ENCODE results near the gene SMU1.
A peak's percentile ranks its signal among the peaks of the same experiment; 100 is the strongest.
"Not testable (repeated sequence)": the region's sequence is repeated elsewhere in the genome, so short reads cannot be mapped to it uniquely, and the experiment has no call there.

SMU1 gene

DNA sequence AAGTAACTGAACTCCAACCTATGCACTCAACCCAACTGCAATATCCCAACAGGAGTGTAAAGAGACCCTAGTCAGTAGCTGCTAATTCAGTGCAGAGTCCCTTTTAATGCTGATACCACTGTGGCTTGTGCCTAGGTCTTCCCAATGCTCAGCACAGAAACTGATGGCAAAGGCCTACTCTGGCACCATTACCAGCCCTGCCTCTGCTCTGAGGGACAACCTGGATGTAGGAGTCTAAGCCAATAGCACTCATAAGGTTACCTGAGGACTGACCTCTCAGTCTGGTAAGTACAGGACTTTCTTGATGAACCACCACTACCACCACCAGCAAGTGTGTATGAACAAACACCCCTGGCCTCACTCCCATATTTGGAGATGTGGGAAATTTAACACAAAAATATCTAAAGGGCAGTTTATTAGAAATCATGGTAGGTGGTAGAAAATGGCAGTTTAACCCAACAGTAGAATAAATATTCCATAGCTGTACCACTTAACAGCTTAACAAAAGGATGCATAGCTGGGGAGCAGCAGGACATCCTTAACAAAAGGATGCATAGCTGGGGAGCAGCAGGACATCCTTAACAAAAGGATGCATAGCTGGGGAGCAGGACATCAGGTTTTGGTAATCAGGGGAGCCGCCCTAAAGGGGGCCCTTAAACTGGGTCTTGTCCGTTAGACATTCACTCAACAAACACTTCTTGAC, 62.4 kb downstream of the SMU1 start:
- H3K27ac ChIP-seq, result no peak overlapping the region
- no peak for TF ChIP-seq ZFX (IDR thresholded peaks at IDR 0.05; ENCODE audit: borderline replicate concordance)
- TF ChIP-seq, protein P1, sequence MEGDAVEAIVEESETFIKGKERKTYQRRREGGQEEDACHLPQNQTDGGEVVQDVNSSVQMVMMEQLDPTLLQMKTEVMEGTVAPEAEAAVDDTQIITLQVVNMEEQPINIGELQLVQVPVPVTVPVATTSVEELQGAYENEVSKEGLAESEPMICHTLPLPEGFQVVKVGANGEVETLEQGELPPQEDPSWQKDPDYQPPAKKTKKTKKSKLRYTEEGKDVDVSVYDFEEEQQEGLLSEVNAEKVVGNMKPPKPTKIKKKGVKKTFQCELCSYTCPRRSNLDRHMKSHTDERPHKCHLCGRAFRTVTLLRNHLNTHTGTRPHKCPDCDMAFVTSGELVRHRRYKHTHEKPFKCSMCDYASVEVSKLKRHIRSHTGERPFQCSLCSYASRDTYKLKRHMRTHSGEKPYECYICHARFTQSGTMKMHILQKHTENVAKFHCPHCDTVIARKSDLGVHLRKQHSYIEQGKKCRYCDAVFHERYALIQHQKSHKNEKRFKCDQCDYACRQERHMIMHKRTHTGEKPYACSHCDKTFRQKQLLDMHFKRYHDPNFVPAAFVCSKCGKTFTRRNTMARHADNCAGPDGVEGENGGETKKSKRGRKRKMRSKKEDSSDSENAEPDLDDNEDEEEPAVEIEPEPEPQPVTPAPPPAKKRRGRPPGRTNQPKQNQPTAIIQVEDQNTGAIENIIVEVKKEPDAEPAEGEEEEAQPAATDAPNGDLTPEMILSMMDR (IDR thresholded peaks at IDR 0.05), result no peak

DNA sequence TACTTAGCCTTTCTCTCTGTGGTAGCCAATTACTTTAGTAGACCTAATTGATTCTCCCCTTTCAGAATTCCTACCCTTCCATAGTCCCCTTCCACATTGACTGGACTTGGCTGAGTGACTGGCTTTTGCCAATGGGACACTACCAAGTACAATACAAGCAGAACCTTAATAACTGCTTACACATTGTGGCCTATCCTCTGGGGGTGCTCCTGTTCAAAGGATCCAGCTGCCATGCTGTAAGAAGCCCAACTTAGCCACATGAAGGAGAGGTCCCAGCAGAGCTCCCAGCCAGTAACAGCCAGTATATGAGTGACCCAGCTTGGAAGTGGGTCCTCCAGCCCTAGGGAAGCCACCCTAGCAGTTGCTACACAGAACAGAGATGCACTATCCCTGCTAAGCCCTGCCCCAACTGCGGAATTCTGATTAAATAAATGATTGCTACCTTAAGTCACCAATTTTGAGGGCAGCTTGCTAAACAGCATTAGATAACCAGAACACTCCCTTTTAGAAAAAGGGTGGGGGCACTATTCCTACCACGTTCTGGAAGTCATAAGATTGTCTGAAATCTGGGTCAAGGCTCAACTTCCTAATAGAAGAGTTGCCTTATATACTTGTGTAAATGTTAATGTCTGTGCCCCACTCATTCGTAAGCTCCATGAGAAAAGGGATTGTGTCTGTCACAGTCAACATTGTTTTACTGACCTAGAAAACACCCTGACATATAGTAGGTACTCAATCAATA, 64.0 kb downstream of the SMU1 start:
- TF ChIP-seq, protein P1 (IDR thresholded peaks at IDR 0.05), result no peak
- no peak for TF ChIP-seq ZFX (IDR thresholded peaks at IDR 0.05; ENCODE audit: borderline replicate concordance)
- no peak overlapping the region for H3K27ac ChIP-seq

DNA sequence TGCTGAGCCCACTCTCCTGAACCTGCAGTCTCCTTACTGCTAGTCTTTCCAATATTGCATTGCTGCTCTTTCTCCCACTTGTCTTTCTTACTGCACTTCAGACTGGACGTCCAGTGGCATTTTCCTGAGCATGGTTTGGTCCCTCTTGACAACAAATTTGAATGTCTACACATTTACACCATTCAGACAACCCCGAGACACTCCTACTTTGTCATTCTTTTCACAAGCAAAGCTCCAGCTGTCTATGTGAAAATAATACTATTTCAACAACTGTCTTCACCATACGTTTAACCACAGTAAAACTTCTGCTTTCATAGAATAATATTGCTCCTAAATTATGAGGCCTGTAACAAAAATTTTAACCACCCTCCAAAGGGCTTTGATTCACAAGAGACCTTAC, 64.6 kb downstream of the SMU1 start:
- TF ChIP-seq, protein P1 (IDR thresholded peaks at IDR 0.05), result no peak
- no peak for TF ChIP-seq ZFX (IDR thresholded peaks at IDR 0.05; ENCODE audit: borderline replicate concordance)
- no peak overlapping the region for H3K27ac ChIP-seq

DNA sequence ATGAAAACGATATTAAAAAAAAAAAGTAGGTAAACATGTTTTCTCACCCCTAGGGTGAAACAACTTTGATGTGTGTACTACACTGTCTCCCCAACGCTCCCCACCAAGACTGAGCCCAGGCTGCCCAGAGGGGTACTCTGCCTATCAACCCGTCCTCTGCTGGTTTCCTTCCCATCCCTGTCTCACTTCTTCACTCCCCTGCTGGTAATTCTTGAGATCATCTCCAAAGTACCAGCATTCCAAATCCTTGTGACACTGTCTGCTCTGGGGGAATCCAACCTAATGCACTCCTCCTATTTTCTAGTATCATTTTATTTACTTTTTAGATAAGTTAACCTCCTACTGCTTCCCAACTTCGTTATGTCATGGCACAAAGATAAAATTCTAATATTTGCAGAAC, 68.7 kb downstream of the SMU1 start:
- H3K27ac ChIP-seq, result no peak overlapping the region
- no peak for TF ChIP-seq ZFX (IDR thresholded peaks at IDR 0.05; ENCODE audit: borderline replicate concordance)
- TF ChIP-seq, protein P1 (IDR thresholded peaks at IDR 0.05), result no peak

DNA sequence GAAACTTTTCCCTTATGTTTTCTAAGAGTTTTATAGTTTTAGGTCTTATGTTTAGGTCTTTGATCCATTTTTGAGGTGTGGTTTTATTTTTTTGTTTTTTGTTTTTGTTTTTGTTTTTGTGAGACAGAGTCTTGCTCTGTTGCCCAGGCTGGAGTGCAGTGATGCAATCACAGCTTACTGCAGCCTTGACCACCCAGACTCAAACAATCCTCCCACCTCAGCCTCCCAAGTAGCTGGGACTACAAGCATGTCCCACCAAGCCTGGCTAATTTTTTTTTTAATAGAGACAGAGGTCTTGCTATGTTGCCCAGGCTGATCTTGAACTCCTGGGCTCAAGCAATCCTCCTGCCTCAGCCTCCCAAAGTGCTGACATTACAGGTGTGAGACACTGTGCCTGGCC, 71.1 kb downstream of the SMU1 start:
- not testable (repeated sequence) for H3K27ac ChIP-seq

DNA sequence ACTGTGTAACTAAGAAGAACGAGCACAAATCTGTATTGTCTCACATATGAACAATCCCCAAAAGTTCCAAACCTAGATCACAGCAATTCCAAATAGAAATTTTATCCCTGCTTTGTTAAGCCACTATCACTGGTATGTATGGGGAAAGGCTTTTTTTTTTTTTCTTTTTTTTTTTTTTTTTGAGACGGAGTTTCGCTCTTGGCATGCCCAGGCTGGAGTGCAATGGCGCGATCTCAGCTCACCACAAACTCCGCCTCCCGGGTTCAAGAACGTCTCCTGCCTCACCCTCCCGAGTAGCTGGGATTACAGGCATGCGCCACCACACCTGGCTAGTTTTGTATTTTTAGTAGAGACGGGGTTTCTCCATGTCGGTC, 75.8 kb downstream of the SMU1 start:
- H3K27ac ChIP-seq, result peak overlapping the region; percentile 88

DNA sequence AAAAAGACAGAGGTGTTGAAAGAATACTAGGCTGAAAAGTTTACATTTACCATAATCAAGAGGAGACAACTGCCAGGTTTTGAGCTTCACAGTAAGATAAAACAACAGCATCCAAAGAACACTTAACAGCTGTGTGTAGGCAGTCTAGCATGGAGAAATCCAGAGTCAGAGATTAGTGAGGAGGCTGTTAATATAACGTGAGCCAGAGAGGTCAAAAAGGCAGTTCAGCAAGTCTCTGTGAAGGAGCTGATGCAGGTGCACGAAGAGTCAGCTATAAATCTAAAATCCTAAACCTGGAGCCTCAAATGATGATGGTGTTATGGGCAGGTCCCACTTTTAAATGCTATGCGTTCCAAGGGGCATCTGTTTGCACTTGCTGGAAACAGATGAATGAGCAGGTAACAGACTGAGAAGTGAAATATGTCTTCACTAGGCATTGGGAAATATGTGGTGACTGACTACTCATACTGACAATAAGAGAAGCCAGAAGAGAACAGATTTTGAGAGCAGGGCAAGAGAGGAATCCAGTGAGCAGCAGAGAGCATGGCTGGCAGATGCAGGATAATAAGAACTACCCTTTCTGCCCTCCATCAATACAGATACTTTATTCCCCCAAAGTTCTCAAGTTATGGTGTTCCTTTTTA, 83.8 kb downstream of the SMU1 start:
- no peak for TF ChIP-seq ZFX (IDR thresholded peaks at IDR 0.05; ENCODE audit: borderline replicate concordance)
- TF ChIP-seq, protein P1 (IDR thresholded peaks at IDR 0.05), result no peak
- no peak overlapping the region for H3K27ac ChIP-seq

DNA sequence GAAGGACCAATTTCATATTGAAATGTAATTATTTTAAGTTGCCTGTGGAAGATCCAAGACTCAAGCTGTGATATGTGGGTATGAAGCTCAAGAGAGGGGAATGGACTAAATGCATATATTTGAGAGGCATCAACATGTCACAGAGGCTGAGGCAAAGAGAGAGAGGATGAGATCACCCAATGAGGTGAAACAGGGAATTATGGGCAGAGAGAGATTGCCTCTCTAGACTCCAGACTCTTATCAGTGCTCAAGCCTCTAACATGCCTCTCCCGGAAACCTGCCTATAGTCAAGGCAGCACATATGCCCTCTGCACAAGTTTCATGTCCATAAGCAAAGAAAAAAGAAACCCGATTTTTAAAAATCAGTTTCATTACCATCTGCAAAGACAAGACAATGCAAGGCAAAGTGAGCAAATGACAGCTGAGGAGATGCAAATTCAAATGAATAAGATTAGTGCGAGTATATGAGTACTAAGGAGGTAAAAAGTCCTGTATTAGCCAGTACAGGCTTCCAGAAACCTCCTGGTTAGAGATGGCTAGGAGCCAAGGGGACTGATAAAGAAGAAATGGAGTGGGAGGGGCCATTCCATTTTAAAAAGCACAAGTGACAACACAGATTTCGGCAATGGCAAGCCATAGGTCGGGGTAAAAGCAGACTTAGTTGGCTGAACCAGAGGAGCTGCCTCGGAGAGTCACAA, 84.4 kb downstream of the SMU1 start:
- H3K27ac ChIP-seq, result no peak overlapping the region
- TF ChIP-seq, protein P1 (IDR thresholded peaks at IDR 0.05), result no peak
- TF ChIP-seq ZFX (IDR thresholded peaks at IDR 0.05; ENCODE audit: borderline replicate concordance), result no peak

All from 22Rv1 (cell line).